OCI-LY7 (cell line): ENCODE results near the gene CCDC170. TPM values are rescaled to one million over a fixed set of nuclear protein-coding genes. Genes with fewer than 3 reads are reported as not detected.
"Not testable (repeated sequence)": the region's sequence is repeated elsewhere in the genome, so short reads cannot be mapped to it uniquely, and the experiment has no call there.

Experiments used
- BruUV-seq: library from RNA; stranded (reverse); fragments of 400-500 nt; replicated peaks from 2 replicates; lab custom pipeline; 2021; lab: Mats Ljungman, UMichigan
- CTCF ChIA-PET: fragments of 300-600 bp; sonication (Branson Sonifier 250); formaldehyde crosslinking; loops from one replicate; lab custom pipeline; 2022; ENCODE audit warnings: antibody characterized with exemption; ENCODE audit not compliant: unreplicated experiment; lab: Charles Lee
- POLR2A ChIA-PET: fragments of 300-600 bp; sonication (Branson Sonifier 250); formaldehyde crosslinking; loops from one replicate; lab custom pipeline; 2022; ENCODE audit warnings: antibody characterized with exemption; lab: Charles Lee
- DNase-seq: peaks from one replicate; pipeline ENCODE4 v3.0.0-alpha.2; 2015; ENCODE audit warnings: low spot score
- H2AFZ ChIP-seq: fragments of 200-600 bp; sonication (generic), shearing (Covaris generic); 2 replicates; pipeline ENCODE4 v1.6.1; 2014; ENCODE audit warnings: mild to moderate bottlenecking, antibody characterized with exemption, low read length, moderate library complexity
- H3K27ac ChIP-seq: fragments of 200-600 bp; sonication (generic); 2 replicates; pipeline ENCODE4 v1.5.1; 2014; ENCODE audit warnings: mixed run types, low read depth, mild to moderate bottlenecking, moderate library complexity, low read length, inconsistent platforms; ENCODE audit not compliant: poor library complexity, severe bottlenecking
- H3K36me3 ChIP-seq: fragments of 200-600 bp; sonication (generic); 2 replicates; pipeline ENCODE4 v1.6.1; 2014; ENCODE audit warnings: mild to moderate bottlenecking, antibody characterized with exemption, low read length, moderate library complexity, mixed read lengths; ENCODE audit not compliant: insufficient read depth
- H3K4me1 ChIP-seq: fragments of 200-600 bp; sonication (generic); 2 replicates; pipeline ENCODE4 v1.5.1; 2014; ENCODE audit warnings: mild to moderate bottlenecking, low read length; ENCODE audit not compliant: insufficient read depth, poor library complexity, severe bottlenecking
- H3K4me2 ChIP-seq: fragments of 200-600 bp; sonication (generic); 2 replicates; pipeline ENCODE4 v1.6.1; 2014; ENCODE audit warnings: mild to moderate bottlenecking, low read length
- H3K4me3 ChIP-seq: fragments of 200-600 bp; sonication (generic); 2 replicates; pipeline ENCODE4 v1.5.1; 2014; ENCODE audit warnings: mild to moderate bottlenecking, low read depth, low read length; ENCODE audit not compliant: poor library complexity, severe bottlenecking
- H3K79me2 ChIP-seq: fragments of 200-600 bp; sonication (generic); 2 replicates; pipeline ENCODE4 v1.6.1; 2016; ENCODE audit warnings: low read depth, mild to moderate bottlenecking, low read length, moderate library complexity, mixed read lengths; ENCODE audit not compliant: insufficient read depth
- H3K9me2 ChIP-seq: fragments of 200-600 bp; sonication (generic); 2 replicates; pipeline ENCODE4 v1.6.1; 2016; ENCODE audit warnings: mild to moderate bottlenecking, low read length, mixed read lengths; ENCODE audit not compliant: insufficient read depth
- H3K9me3 ChIP-seq: fragments of 200-600 bp; sonication (generic); 2 replicates; pipeline ENCODE4 v1.6.1; 2014; ENCODE audit warnings: mild to moderate bottlenecking, mixed run types, low read length, mixed read lengths
- H4K20me1 ChIP-seq: fragments of 200-600 bp; sonication (generic); 2 replicates; pipeline ENCODE4 v1.6.1; 2014; ENCODE audit warnings: mild to moderate bottlenecking, antibody characterized with exemption, low read length, moderate library complexity, mixed read lengths; ENCODE audit not compliant: insufficient read depth
- CTCF ChIP-seq: fragments of 200-600 bp; sonication (generic); conservative IDR thresholded peaks from 2 replicates; pipeline ENCODE4 v1.5.1; 2014; ENCODE audit warnings: mild to moderate bottlenecking, antibody characterized with exemption, low read length, moderate library complexity, mixed read lengths
- EZH2phosphoT487 ChIP-seq: fragments of 200-600 bp; sonication (generic); IDR thresholded peaks from 2 replicates; pipeline ENCODE4 v1.6.1; 2018; ENCODE audit warnings: low read depth, borderline replicate concordance, mild to moderate bottlenecking, mixed run types, antibody characterized with exemption, low read length, moderate library complexity, mixed read lengths
- intact Hi-C: fragments of 100-400 bp; cut with micrococcal nuclease; formaldehyde crosslinking; loops from one replicate; pipeline ENCODE4 v1.10.0; 2022; ENCODE audit not compliant: unreplicated experiment
- total RNA-seq, 2 experiments: library from RNA; depleted of rRNA in 1 of 2; stranded (reverse); fragments of >200 nt in 1 of 2; shearing (Covaris generic) in 1 of 2; gene quantifications; 2 replicates each; pipeline ENCODE4 v1.2.3, GENCODE V29; 2014 to 2022

The CCDC170 gene
- total RNA-seq, 2 experiments from 2014 or later = not detected

DNA sequence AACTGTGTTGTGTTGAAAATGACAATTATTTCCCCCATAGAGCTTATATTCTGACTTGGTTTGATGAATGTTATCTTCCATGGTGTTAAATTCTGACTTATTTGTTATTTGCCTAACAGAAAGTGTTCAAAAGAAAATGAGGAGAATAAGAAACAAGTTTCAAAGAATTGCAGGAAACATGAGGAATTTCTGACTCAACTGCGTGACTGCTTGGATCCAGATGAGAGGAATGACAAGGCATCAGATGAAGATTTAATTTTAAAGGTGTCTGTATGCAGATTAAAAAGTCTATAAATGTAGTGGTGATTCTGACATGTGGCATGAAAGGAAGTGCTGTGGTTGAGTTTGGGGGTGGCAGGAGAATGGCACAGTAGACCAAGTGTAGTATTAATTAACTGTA lies 50.6 kb downstream of the CCDC170 start:
- H3K4me2 ChIP-seq = no peak overlapping the region
- ChIA-PET CTCF (no interaction called here), POLR2A (no interaction called here)
- TF ChIP-seq CTCF = no peak
- no peaks in the 10 kb centered on the region for H3K9me2 ChIP-seq
- DNase-seq = no peak
- no peaks in the 10 kb centered on the region for H4K20me1 ChIP-seq
- BruUV-seq = no TSS peak
- no peaks in the 10 kb centered on the region for H3K9me3 ChIP-seq
- H3K4me3 ChIP-seq = no peak overlapping the region
- H3K79me2 ChIP-seq = no peaks in the 10 kb centered on the region
- no peak overlapping the region for H3K27ac ChIP-seq
- intact Hi-C loops = no loop called here
- H2AFZ ChIP-seq = no peak overlapping the region
- no peaks in the 10 kb centered on the region for H3K4me1 ChIP-seq
- H3K36me3 ChIP-seq = no peaks in the 10 kb centered on the region

DNA sequence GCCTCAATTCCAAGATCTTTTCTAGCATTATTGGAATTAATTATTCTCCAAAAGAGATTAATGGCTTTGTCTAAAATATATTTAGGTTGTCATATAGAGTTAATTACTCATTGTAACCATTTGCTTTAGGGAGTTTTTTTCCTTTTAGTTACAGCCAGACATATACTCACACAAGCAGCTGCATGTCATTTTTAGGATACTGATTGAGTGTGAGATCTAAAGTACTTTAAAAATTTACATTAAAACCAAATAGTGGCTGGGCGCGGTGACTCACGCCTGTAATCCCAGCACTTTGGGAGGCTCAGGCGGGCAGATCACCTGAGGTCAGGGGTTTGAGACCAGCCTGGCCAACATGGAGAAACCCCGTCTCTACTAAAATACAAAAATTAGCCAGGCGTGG lies 51.1 kb downstream of the CCDC170 start:
- H3K9me3 ChIP-seq, H3K4me3 ChIP-seq, H3K36me3 ChIP-seq, H3K4me1 ChIP-seq, H3K27ac ChIP-seq, POLR2A ChIA-PET, H4K20me1 ChIP-seq, intact Hi-C loops, H3K4me2 ChIP-seq, H3K79me2 ChIP-seq, H2AFZ ChIP-seq, H3K9me2 ChIP-seq, DNase-seq, BruUV-seq, CTCF ChIA-PET: not testable (repeated sequence)

- ChIA-PET POLR2A (no interaction called here), CTCF (no interaction called here)
- no peaks in the 10 kb centered on the region for H4K20me1 ChIP-seq
- no peaks in the 10 kb centered on the region for H3K4me1 ChIP-seq
- H3K4me2 ChIP-seq = no peak overlapping the region
- no TSS peak for BruUV-seq
- DNase-seq = no peak
- H3K79me2 ChIP-seq = no peaks in the 10 kb centered on the region
- TF ChIP-seq CTCF (peak; percentile 28; the same call in 1 of the 2 replicates), EZH2phosphoT487 (no peak)
- H3K36me3 ChIP-seq = no peaks in the 10 kb centered on the region
- H3K4me3 ChIP-seq = no peak overlapping the region
- no peaks in the 10 kb centered on the region for H3K9me3 ChIP-seq
- intact Hi-C loops = no loop called here
- H3K27ac ChIP-seq = no peak overlapping the region
- no peaks in the 10 kb centered on the region for H3K9me2 ChIP-seq
- no peak overlapping the region for H2AFZ ChIP-seq
These were observed 53.3 kb downstream of the CCDC170 start for GRCh38 chr6:151546941-151547659.
